ENCODE data around the gene HADH.

DNA sequence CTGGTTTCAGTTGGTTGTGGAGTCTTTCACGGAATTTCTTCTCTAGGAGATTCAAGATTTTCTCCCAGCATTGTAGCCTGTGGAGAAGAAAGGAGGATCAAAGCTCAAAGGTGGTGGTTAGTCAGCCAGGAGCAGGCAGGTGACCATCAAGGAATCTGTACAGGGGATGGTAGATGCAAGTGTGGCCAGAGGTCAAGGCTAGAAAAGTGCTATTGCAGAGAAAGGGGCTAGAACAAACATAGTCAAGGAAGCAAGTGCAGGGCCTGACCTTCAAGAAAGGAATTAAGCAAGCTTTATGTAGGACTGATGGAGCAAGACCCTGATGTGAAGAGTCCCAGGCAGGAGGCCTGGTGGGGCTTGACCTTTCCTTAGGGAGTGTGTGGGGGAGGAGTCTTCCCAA lies 16.1 kb downstream of the HADH start:
- TF ChIP-seq, protein P1, sequence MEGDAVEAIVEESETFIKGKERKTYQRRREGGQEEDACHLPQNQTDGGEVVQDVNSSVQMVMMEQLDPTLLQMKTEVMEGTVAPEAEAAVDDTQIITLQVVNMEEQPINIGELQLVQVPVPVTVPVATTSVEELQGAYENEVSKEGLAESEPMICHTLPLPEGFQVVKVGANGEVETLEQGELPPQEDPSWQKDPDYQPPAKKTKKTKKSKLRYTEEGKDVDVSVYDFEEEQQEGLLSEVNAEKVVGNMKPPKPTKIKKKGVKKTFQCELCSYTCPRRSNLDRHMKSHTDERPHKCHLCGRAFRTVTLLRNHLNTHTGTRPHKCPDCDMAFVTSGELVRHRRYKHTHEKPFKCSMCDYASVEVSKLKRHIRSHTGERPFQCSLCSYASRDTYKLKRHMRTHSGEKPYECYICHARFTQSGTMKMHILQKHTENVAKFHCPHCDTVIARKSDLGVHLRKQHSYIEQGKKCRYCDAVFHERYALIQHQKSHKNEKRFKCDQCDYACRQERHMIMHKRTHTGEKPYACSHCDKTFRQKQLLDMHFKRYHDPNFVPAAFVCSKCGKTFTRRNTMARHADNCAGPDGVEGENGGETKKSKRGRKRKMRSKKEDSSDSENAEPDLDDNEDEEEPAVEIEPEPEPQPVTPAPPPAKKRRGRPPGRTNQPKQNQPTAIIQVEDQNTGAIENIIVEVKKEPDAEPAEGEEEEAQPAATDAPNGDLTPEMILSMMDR (IDR thresholded peaks at IDR 0.05): no peak
- no peak for TF ChIP-seq RAD21 (conservative IDR thresholded peaks at IDR 0.05 in 1 of 2, IDR thresholded peaks at IDR 0.05 in 1 of 2)
- no peak for TF ChIP-seq SMC3 (IDR thresholded peaks at IDR 0.05)
